Measurements from ENCODE around the gene NCBP2. TPM values are rescaled to one million over a fixed set of nuclear protein-coding genes. Genes with fewer than 3 reads are reported as not detected.

The NCBP2 gene
- total and polyA plus RNA-seq, 2 experiments from 2014 or later, result 78.4 to 98.9 TPM

- TF ChIP-seq ZNF331 (CRISPR knock-in tag; IDR thresholded peaks at IDR 0.05; ENCODE audit: low read depth) (no peak), POLR2AphosphoS5 (IDR thresholded peaks at IDR 0.05; ENCODE audit: low read depth) (no peak), EZH2phosphoT487 (IDR thresholded peaks at IDR 0.05; ENCODE audit: unreplicated experiment) (no peak), NANOG (IDR thresholded peaks at IDR 0.05; ENCODE audit: borderline replicate concordance) (no peak), ZNF462 (CRISPR knock-in tag; IDR thresholded peaks at IDR 0.05) (no peak), CREB1 (CRISPR knock-in tag; IDR thresholded peaks at IDR 0.05; ENCODE audit: low read depth) (no peak)
Observed at GRCh38 chr3:196962930-196963630, 20.8 kb upstream of the NCBP2 start (continued).

- DNase-seq (ENCODE audit: low spot score), result no peak
- H3K27ac Mint-ChIP-seq, result no peak overlapping the region
- Histone ChIP-seq H3F3A (replicated peaks; ENCODE audit: low read depth) (no peaks in the 10 kb centered on the region), H4K20me1 (replicated peaks; ENCODE audit: insufficient read depth) (no peaks in the 10 kb centered on the region), H2AFZ (no peak overlapping the region), H3K36me3 (ENCODE audit: insufficient read depth) (no peaks in the 10 kb centered on the region), H3K4me3 (no peak overlapping the region), H3K79me2 (replicated peaks; ENCODE audit: insufficient read depth) (no peaks in the 10 kb centered on the region), H3K9me2 (ENCODE audit: insufficient read depth) (no peaks in the 10 kb centered on the region), H3K4me1 (ENCODE audit: insufficient read depth) (no peaks in the 10 kb centered on the region; the same call in 1 of the 2 replicates), H3K27ac (ENCODE audit: low read depth) (no peak overlapping the region), H3K4me2 (no peak overlapping the region), H3K27me3 (ENCODE audit: insufficient read depth) (peaks cover 37% of the 10 kb centered on the region)
- no peak overlapping the region for H3K4me3 Mint-ChIP-seq
- H3K4me1 Mint-ChIP-seq, result peaks cover 3% of the 10 kb centered on the region; the same call in 2 of the 3 replicates
- H3K9me3 Mint-ChIP-seq, result no peaks in the 10 kb centered on the region
- H3K27me3 Mint-ChIP-seq (ENCODE audit: insufficient read depth, low read depth, poor library complexity), result peaks cover 32% of the 10 kb centered on the region
- ATAC-seq, result no peak
- H3K36me3 Mint-ChIP-seq (ENCODE audit: low read depth), result no peaks in the 10 kb centered on the region
- TF ChIP-seq NANOG (IDR thresholded peaks at IDR 0.05; ENCODE audit: borderline replicate concordance), result no peak
- TF ChIP-seq EZH2phosphoT487 (IDR thresholded peaks at IDR 0.05; ENCODE audit: unreplicated experiment), result no peak
- TF ChIP-seq JUNB (IDR thresholded peaks at IDR 0.05; ENCODE audit: unreplicated experiment), result no peak
- TF ChIP-seq POLR2AphosphoS5 (IDR thresholded peaks at IDR 0.05; ENCODE audit: low read depth), result no peak
- no peak for TF ChIP-seq ZNF114 (CRISPR knock-in tag; IDR thresholded peaks at IDR 0.05)
Observed at GRCh38 chr3:196962108-196962929, 20.0 kb upstream of the NCBP2 start.

Measured in GM23338 (cell line).